Measurements from ENCODE around the gene ZMIZ2. TPM values are rescaled to one million over a fixed set of nuclear protein-coding genes. Genes with fewer than 3 reads are reported as not detected.

ZMIZ2 gene
- total RNA-seq, 1 experiment from 2014 or later, result 91.3 TPM

- Histone ChIP-seq H3K4me3 (replicated peaks in 1 of 2; ENCODE audit: low read depth in 1 of 2, low read length in 2 of 2) (no peak overlapping the region), H3K9me2 (ENCODE audit: insufficient read depth) (no peaks in the 10 kb centered on the region), H4K20me1 (ENCODE audit: insufficient read depth) (no peaks in the 10 kb centered on the region), H2AFZ (ENCODE audit: low read depth, low read length, poor library complexity, severe bottlenecking) (no peak overlapping the region), H3K27ac (ENCODE audit: low read depth, low read length) (no peak overlapping the region), H3K9ac (ENCODE audit: low read length) (no peak overlapping the region), H3K79me2 (ENCODE audit: insufficient read depth, low read length) (no peaks in the 10 kb centered on the region), H3K4me1 (ENCODE audit: control insufficient read depth in 1 of 2, insufficient read depth in 2 of 2, low read length in 2 of 2) (peaks cover 0 to 27% of the 10 kb centered on the region in 2 experiments; a peak in 2 of 4 replicates), H3K4me2 (ENCODE audit: low read length) (no peak overlapping the region), H3K27me3 (ENCODE audit: insufficient read depth, low read length) (no peaks in the 10 kb centered on the region), H3K36me3 (ENCODE audit: control insufficient read depth in 1 of 2, insufficient read depth in 2 of 2, low read length in 2 of 2) (no peaks in the 10 kb centered on the region), H3K9me3 (ENCODE audit: control insufficient read depth in 1 of 2, insufficient read depth in 1 of 2, low read depth in 1 of 2, low read length in 2 of 2) (no peaks in the 10 kb centered on the region)
- DNase-seq (ENCODE audit: low read depth, low spot score) (no peak), ATAC-seq (no peak)
- intact Hi-C loops (cut with micrococcal nuclease), result no loop called here
- POLR2A ChIA-PET, result no interaction called here
- BruUV-seq (replicated peaks), result no TSS peak
- RAD21 ChIA-PET (ENCODE audit: low non-redundant PET in 1 of 2, low total read pairs in 2 of 2, uncharacterized antibody in 2 of 2, unreplicated experiment in 2 of 2), result no interaction called here
- TF ChIP-seq ELF1 (IDR thresholded peaks at IDR 0.05; ENCODE audit: borderline replicate concordance, low read depth) (no peak), ZBTB33 (IDR thresholded peaks at IDR 0.05; ENCODE audit: extremely low read depth, insufficient replicate concordance, low read length) (no peak), ZFX (IDR thresholded peaks at IDR 0.05) (no peak), FOSL1 (IDR thresholded peaks at IDR 0.05; ENCODE audit: low read depth) (no peak), MAX (IDR thresholded peaks at IDR 0.05) (no peak)
- CTCF ChIA-PET, result no interaction called here
These were observed 34.8 kb upstream of the ZMIZ2 start for GRCh38 chr7:44713680-44714335.

GRCh38 chr7:44716205-44716604, 32.4 kb upstream of the ZMIZ2 start:
- intact Hi-C loops (cut with micrococcal nuclease), result no loop called here
- CTCF ChIA-PET, result no interaction called here
- Histone ChIP-seq H3K4me3 (replicated peaks in 1 of 2; ENCODE audit: low read depth in 1 of 2, low read length in 2 of 2) (no peak overlapping the region), H3K4me1 (ENCODE audit: control insufficient read depth in 1 of 2, insufficient read depth in 2 of 2, low read length in 2 of 2) (peaks cover 0 to 13% of the 10 kb centered on the region in 2 experiments; a peak in 2 of 4 replicates), H4K20me1 (ENCODE audit: insufficient read depth) (no peaks in the 10 kb centered on the region), H3K27me3 (ENCODE audit: insufficient read depth, low read length) (no peaks in the 10 kb centered on the region), H3K9me2 (ENCODE audit: insufficient read depth) (no peaks in the 10 kb centered on the region), H3K27ac (ENCODE audit: low read depth, low read length) (no peak overlapping the region), H3K79me2 (ENCODE audit: insufficient read depth, low read length) (no peaks in the 10 kb centered on the region), H3K36me3 (ENCODE audit: control insufficient read depth in 1 of 2, insufficient read depth in 2 of 2, low read length in 2 of 2) (no peaks in the 10 kb centered on the region), H2AFZ (ENCODE audit: low read depth, low read length, poor library complexity, severe bottlenecking) (no peak overlapping the region), H3K9me3 (ENCODE audit: control insufficient read depth in 1 of 2, insufficient read depth in 1 of 2, low read depth in 1 of 2, low read length in 2 of 2) (no peaks in the 10 kb centered on the region), H3K9ac (ENCODE audit: low read length) (no peak overlapping the region), H3K4me2 (ENCODE audit: low read length) (no peak overlapping the region)
- POLR2A ChIA-PET, result no interaction called here
- ATAC-seq (no peak), DNase-seq (ENCODE audit: low read depth, low spot score) (no peak)
- RAD21 ChIA-PET (ENCODE audit: low non-redundant PET in 1 of 2, low total read pairs in 2 of 2, uncharacterized antibody in 2 of 2, unreplicated experiment in 2 of 2), result no interaction called here
- BruUV-seq (replicated peaks), result no TSS peak
- TF ChIP-seq YY1 (IDR thresholded peaks at IDR 0.05; ENCODE audit: extremely low read depth, insufficient replicate concordance, low read depth, low read length) (no peak), EZH2phosphoT487 (IDR thresholded peaks at IDR 0.05; ENCODE audit: borderline replicate concordance) (no peak), POLR2AphosphoS5 (IDR thresholded peaks at IDR 0.05; ENCODE audit: low read depth, low read length) (no peak), TCF7L2 (IDR thresholded peaks at IDR 0.05; ENCODE audit: borderline replicate concordance, extremely low read depth, insufficient read depth, insufficient read length) (no peak), SRF (IDR thresholded peaks at IDR 0.05; ENCODE audit: low read depth) (no peak), EZH2 (IDR thresholded peaks at IDR 0.05) (no peak), RAD21 (IDR thresholded peaks at IDR 0.05; ENCODE audit: low read depth) (no peak), CTCF (IDR thresholded peaks at IDR 0.05 in 2 of 3, conservative IDR thresholded peaks at IDR 0.05 in 1 of 3; ENCODE audit: borderline replicate concordance in 1 of 3, insufficient read depth in 1 of 3, low read depth in 2 of 3, low read length in 2 of 3) (no peak), POLR2A (IDR thresholded peaks at IDR 0.05; ENCODE audit: borderline replicate concordance, extremely low read depth, insufficient read depth, insufficient read length) (no peak), SIN3A (IDR thresholded peaks at IDR 0.05; ENCODE audit: low read depth) (no peak), FOSL1 (IDR thresholded peaks at IDR 0.05; ENCODE audit: low read depth) (no peak), SP1 (IDR thresholded peaks at IDR 0.05; ENCODE audit: low read depth) (no peak), ATF3 (IDR thresholded peaks at IDR 0.05) (no peak), EGR1 (IDR thresholded peaks at IDR 0.05; ENCODE audit: low read depth) (no peak)

Data from HCT116 (cell line).